B cell (primary cell): ENCODE data around the gene RPP25L.

Source experiments
- CTCF ChIP-seq: fragments of 200-600 bp; IDR thresholded peaks from one replicate; pipeline ENCODE4 v1.8.0; 2022; ENCODE audit warnings: antibody characterized with exemption, mild to moderate bottlenecking
- EZH2 ChIP-seq: IDR thresholded peaks from 2 replicates; pipeline ENCODE4 v1.6.1; 2012; ENCODE audit warnings: borderline replicate concordance, low read depth, mild to moderate bottlenecking, moderate library complexity, low read length; ENCODE audit not compliant: insufficient read depth, poor library complexity, severe bottlenecking

- TF ChIP-seq CTCF, result no peak
- TF ChIP-seq EZH2, result no peak
Measured at GRCh38 chr9:34592895-34593601, 18.8 kb downstream of the RPP25L start.
